Activated effector memory CD4-positive, alpha-beta T cell treated with Interleukin-2 at 50 U/mL for 16 hours (primary cell): ENCODE data around the gene SPSB4.

Experiments
- DNase-seq: peaks from one replicate; pipeline ENCODE4 v3.0.0-alpha.2; 2020

The SPSB4 gene

GRCh38 chr3:141055536-141056445, 4.6 kb downstream of the SPSB4 start:
- DNase-seq = no peak

GRCh38 chr3:141056751-141057171, 5.6 kb downstream of the SPSB4 start:
- DNase-seq = no peak

GRCh38 chr3:141057436-141057835, 6.3 kb downstream of the SPSB4 start:
- DNase-seq = no peak

- no peak for DNase-seq
These were observed 7.0 kb downstream of the SPSB4 start for GRCh38 chr3:141057946-141058800.

GRCh38 chr3:141058996-141059395, 7.8 kb downstream of the SPSB4 start:
- DNase-seq = no peak

GRCh38 chr3:141059816-141060215, 8.7 kb downstream of the SPSB4 start:
- no peak for DNase-seq

- DNase-seq = no peak
These were observed 9.2 kb downstream of the SPSB4 start for GRCh38 chr3:141060327-141060726.

GRCh38 chr3:141063831-141064230, 12.7 kb downstream of the SPSB4 start:
- DNase-seq = no peak

GRCh38 chr3:141064255-141064926, 13.2 kb downstream of the SPSB4 start:
- no peak for DNase-seq

GRCh38 chr3:141065258-141065657, 14.1 kb downstream of the SPSB4 start:
- DNase-seq = no peak

GRCh38 chr3:141065841-141066805, 15.0 kb downstream of the SPSB4 start:
- DNase-seq = no peak

- no peak for DNase-seq
These were observed 16.2 kb downstream of the SPSB4 start for GRCh38 chr3:141067206-141067974.

- no peak for DNase-seq
These were observed 19.1 kb downstream of the SPSB4 start for GRCh38 chr3:141070229-141070628.

- no peak for DNase-seq
These were observed 19.7 kb downstream of the SPSB4 start for GRCh38 chr3:141070727-141071357.

GRCh38 chr3:141071681-141072260, 20.6 kb downstream of the SPSB4 start:
- DNase-seq = no peak

- DNase-seq = no peak
These were observed 21.8 kb downstream of the SPSB4 start for GRCh38 chr3:141072950-141073349.

- DNase-seq = no peak
These were observed 22.4 kb downstream of the SPSB4 start for GRCh38 chr3:141073580-141073979.

GRCh38 chr3:141074529-141074928, 23.4 kb downstream of the SPSB4 start:
- DNase-seq = no peak

GRCh38 chr3:141076036-141076773, 25.1 kb downstream of the SPSB4 start:
- no peak for DNase-seq
